ENCODE measurements around the gene HACL1.
"Not testable (repeated sequence)": the region's sequence is repeated elsewhere in the genome, so short reads cannot be mapped to it uniquely, and the experiment has no call there.

Gene HACL1

DNA sequence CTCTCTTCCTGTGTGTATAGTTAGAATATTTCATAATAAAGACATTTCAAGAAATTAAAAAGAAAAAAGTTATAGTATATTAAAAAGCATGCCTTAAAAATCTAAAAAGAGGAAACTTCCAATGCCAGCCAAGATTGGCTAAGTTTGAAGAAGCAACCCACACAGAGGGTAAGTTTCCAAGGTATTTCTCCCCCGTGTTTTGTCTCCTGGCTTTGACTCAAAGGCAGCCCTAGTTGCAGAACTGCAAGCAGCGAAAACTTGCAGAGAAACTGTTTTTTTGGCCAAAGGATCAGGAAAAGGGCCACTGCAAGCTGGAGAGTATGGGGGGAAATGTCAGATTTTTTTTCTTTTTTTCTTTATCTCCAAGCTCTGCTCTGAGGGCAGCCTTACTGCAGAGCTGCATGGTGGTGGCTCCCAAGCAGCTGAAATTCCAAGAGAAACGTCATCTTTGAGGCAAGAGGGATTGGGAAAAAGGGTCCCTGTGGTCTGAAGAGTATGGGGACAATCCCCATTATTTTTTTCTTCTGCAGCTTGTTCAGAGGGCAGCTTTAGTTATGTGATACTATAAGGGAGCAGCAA is 23.0 kb downstream of the HACL1 start:
- DNase-seq = no peak

DNA sequence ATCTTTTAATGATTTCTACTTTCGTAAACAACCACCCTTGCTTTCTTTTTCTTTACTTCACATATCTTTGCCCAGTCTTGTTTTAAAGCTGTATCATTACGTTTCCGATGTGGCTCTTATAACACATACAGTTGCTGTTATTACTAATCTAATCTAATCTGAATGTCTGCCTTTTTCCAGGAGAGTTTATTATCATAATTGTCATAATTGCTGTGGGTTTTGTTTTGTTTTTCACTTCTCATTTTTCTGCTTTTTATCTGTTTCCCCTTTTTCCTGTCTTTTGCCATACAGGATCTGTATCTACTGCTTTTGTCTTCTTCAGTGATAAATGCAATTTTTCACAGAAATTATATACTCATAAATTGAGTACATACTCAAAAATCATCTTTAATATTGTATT is 24.9 kb downstream of the HACL1 start:
- DNase-seq = no peak

DNA sequence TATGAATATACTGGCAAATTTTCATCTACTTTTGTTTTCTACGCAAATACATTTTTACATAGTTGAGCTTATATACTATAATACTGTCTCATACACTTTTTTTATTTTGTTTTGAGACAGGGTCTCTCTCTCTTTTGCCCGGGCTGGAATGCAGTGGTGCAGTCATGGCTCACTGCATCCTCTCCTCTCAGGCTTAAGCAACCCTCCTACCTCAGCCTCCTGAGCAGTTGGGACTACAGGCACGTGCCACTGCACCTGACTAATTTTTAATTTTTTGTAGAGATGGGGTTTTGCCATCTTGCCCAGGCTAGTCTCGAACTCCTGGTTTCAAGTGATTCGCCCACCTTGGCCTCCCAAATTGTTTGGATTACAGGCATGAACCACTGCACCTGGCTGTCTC is 25.9 kb downstream of the HACL1 start:
- no peak for DNase-seq

DNA sequence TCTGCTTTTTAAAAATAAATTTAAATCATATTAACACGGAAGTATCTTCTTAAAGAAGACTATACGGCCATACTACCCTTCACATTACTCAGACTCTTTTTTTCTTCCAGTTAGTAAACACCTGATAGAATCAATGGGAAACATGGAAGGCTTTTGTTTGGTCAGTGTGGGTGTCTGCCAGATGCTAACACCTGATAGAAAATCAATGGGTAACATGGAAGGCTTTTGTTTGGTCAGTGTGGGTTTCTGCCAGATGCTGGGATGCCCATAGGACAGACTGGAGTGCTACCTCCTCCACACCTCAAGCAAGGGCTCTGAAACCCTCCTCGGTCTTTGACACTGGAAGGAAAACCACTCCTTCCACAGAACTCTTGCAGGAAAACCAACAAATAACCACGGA is 29.2 kb downstream of the HACL1 start:
- DNase-seq = no peak

DNA sequence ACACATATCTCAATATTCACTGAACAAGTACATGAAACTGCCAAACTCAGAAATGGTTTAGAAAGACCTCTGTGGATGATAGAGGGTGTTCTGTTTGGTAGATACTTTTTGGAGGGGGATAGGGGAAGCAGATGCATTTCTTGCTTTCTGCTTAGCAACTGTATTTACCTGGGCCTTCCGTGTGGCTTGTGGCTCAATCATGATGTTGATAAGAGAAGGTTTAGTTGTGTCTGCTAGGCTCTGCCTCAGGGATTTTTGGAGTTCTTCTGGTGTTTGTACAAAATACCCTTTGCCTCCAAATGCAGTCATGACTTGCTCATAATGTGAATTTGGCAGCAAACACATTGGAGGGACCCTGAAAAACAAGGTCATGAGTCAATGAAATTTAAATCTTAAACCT is 38.2 kb downstream of the HACL1 start:
- no peak for DNase-seq

DNA sequence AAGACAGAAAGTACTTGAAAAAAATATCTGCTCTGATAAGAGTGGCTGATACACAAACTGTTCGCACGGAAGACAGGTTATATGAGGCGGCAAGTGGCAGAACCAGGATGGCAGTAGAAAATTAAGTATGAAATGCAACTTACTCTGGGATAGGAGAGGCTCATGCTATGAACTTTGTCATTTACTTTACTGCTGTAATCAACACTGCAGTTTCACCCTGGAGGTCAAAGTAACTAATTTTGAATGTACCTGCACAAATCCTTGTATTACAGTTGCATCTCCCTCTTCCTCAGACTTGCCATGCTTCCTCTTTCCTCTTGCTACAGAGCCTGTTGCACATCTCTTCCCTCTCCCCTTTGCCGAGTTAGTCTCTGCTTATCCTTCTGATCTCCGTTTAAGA is 38.8 kb downstream of the HACL1 start:
- no peak for DNase-seq

DNA sequence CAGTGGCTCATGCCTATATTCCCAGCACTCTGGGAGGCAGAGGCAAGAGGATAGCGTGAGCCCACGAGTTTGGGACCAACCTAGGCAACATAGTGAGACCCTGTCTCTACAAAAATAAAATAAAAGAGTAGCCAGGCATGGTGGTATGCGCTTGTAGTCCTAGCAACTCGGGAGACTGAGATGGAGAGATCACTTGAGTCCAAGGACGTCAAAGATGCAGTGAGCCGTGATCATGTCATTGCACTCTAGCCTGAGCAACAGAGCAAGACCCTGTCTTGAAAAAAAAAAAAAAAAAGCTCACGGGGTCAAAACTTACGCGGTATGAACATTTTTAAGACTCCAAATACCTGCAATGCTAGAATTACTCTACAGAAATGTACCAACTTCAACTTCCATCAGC is 42.8 kb downstream of the HACL1 start:
- no peak for DNase-seq

DNA sequence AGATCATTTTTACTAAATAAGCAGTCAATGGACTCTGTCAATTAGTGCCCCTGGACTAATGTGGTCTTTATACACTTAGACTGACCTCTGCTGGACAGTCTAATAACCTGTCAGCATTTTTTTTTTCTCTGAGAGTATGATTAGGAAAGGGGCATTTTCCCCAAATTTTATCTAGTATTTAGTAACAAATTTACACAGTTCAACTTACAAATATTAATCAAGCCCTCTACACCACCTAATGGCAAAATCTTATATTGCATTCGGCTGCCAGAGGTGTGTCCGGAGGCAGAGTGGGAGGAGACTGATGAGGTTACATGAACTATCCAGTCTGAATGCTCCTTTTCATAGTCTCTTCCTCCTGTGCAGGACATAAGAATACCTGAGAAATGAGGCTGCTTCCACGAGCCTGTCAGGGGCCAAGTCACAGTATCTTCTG is 43.8 kb downstream of the HACL1 start:
- peak; percentile 39 for DNase-seq

DNA sequence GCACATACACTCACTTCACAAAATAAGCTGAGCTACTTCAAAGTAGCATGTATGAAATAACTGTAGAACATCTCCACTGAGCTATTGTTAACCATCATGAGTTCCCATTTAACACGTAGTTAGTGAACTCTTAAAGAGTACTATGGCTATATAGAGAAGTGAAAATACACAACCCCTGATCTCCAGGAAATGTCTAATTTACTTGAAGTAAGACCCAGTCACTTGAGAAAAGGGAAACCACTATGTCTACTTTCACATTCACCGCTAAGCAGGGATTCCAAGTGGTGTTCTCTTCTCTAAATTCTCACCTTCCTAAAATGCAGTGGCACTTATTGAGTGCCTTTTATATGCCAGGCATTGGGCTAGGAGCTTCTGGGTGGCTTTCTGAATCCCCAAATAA is 44.9 kb downstream of the HACL1 start:
- DNase-seq = no peak

DNA sequence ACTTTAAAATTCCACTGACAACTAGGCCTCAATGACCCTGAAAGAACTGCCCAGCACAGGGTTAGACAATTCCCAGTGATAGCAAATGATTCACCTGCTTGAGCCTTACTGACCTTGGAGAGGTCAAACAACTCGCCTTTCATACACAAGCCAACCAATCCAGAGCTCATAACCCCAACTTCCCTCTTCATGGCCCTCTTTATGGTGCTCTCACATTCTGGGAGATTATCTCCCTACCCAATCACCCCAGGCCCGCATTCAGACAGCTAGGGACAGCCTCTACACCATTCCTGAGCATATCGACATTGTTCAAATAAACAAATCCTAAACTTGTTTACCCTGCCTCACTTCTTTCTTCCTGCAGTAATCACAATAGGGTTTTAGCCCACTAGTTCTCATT is 47.6 kb downstream of the HACL1 start:
- DNase-seq = no peak

DNA sequence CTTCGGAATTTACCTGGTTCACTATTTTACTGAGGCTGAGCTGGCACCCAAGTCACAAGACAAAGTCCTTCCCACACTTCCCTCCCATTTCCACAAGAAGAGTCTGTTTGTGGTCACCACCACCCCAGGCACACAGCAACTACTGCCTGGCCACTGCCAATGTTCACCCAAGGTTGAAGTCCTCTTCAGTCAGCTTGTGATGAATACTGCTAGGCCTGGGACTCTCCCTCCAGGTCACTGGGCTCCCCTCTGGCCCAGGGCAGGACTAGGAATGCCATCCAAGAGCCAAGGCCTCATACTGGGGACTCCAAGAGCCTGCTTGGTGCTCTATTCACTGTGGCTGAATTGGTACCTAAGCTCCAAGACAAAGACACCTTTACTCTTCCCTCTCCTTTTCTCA is 49.5 kb downstream of the HACL1 start:
- DNase-seq = no peak

DNA sequence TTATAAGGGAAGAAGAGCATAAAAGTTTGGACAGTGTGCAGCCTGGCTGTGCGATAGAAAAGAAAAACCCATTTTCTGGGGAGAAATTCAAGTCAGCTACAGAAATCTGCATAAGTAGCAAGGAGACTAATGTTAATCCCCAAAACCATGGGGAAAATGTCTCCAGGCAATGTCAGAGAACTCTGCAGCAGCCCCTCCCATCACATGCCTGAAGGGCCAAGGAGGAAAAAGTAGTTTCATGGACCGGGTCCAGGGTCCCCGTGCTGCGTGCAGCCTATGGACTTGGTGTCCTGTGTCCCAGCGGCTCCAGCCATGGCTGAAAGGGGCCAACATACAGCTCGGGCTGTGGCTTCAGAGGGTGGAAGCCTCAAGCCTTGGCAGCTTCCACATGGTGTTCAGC is 51.5 kb downstream of the HACL1 start:
- DNase-seq = no peak

DNA sequence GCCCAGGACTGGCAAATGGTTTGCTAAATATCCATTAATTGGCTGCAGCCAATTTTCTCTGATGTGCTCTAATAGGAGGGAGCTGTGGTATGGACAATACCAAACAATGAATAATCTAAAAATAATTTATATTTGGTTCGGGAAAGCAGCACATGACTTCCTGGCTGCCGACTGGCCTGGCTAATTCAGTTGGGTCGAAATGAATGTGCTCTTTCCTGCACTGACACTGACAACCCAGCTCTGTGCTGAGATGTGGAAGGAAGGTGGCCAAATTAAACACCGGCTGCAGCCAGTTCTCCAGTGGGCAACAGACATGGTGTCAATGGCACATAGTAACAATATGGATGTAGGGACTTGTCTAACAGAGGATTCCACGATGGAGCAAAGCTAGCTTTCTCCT is 58.8 kb downstream of the HACL1 start:
- no peak for DNase-seq

DNA sequence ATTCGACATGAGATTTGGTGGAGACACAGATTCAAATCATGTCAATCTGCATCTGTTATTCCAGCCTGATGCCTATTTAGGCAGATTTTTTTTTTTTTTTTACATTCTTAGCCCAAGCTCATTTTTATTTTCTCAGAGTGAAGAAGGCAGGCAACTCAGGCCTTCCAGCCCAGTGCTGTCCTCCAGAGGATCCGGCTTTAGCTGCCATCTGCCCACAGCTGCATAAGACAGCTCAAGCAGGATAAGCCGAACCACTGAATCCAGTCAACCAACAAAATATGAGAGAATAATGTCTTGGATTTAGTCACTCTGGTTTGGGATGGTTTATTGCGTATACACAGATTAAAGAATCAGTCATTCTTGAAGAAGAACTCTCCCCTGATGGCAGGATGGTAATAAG is 60.0 kb downstream of the HACL1 start:
- no peak for DNase-seq

DNA sequence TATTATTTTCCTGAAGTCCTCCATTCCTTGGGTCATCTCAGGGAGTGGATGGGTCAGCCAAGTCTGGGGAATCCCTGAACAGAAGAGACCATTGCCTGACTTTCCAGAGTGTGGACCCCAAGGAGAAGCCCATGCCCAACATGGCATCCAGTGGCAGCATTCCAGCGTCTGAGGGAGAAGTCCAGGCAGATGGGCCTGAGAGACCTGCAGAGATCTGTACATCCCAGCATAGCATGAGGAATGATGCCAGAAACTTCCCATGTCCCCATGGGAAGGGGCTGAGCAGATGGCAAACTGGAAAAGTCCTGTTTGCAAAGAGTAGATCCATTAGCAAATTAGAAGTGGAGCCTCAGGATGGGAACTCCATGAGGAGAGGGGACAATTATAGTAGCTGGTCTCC is 62.3 kb downstream of the HACL1 start:
- DNase-seq = no peak

DNA sequence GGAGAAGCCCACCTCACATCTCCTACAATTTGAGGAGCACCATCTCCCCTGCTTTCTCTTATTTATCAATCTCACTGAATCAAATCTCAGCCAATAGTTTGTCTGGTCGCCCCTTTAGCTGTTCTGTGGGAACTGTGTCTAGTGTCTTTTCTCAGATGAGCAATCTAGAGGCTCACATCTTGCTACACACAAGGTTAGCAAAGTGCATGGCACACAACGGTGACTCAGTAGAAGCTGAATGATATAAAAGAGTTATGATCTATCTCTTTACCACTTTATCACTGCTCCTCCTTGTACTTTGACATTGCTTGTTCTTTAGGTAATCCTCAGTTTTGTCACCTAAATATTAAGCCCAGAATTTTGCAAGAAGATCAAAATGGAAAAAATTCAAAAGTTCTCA is 63.0 kb downstream of the HACL1 start:
- no peak for DNase-seq

DNA sequence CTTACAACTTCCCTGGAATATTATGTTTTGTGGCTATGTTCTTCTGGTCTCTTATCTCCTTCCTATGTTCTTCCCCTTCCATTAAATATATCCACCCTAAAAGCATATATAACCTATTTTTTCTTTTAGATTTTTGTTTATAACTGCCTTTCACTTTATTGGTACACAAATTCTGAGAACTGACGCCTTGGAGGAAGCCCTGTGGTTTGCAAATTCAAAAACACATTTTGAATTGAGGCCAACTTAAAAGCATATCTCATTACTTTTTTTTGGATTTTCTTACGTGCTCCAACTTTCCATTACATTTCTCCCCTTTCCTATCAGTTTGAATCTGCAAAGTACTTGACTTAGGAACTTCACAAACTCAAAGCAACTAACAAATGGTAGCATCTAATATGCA is 64.5 kb downstream of the HACL1 start:
- no peak for DNase-seq

DNA sequence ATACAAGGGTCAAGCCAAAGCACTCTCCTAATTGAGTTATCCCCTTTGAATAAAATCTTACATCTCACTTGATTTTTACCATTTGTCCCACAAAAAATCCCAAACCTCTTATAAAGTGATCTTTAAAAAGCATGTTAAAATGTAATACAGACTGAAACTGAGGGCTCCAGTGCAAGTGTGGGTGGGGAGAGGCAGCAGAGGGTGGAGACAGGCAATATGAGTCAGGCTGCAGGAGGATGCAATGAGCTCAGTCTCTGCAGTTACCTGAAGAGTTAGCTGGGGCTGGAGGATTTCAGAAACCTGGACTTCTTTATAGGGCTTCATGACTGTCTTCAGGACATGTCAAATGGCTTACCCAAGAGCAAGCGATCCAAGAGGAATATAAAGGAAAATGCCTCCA is 65.6 kb downstream of the HACL1 start:
- DNase-seq = no peak

DNA sequence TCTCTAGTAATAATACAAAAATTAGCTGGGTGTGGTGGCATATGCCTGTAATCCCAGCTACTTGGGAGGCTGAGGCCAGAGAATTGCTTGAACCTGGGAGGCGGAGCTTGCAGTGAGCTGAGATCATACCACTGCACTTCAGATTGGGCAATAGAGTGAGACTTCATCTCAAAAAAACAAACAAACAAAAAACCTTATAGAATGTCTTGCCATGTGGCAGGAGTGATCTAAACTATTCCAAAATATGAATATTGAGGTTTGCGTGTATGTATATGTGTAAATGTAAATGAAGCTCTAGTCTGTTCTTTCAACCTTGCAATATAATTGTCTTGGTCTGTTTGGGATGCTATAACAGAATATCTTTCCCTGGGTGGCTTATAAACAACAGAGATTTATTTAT is 68.8 kb downstream of the HACL1 start:
- not testable (repeated sequence) for DNase-seq

DNA sequence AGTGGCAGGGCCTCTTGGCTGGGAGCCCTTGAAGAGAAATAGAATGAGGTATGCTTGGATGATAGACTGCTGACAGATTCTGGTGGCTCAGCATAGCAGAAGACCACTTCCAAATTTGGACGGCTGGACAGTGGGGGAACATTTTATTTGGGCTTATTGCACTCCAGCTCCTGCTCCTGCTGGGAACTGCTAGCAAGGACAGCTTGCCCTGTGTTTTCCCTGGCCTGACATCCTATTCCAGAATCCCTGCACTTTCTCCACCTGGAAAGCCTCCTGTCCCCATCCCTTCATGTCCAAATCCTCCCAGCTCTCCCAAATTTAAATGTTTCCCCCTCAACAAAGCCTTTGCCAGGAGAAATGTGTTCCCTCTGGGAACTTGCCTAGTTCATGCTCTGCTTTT is 70.0 kb downstream of the HACL1 start:
- DNase-seq = no peak

DNA sequence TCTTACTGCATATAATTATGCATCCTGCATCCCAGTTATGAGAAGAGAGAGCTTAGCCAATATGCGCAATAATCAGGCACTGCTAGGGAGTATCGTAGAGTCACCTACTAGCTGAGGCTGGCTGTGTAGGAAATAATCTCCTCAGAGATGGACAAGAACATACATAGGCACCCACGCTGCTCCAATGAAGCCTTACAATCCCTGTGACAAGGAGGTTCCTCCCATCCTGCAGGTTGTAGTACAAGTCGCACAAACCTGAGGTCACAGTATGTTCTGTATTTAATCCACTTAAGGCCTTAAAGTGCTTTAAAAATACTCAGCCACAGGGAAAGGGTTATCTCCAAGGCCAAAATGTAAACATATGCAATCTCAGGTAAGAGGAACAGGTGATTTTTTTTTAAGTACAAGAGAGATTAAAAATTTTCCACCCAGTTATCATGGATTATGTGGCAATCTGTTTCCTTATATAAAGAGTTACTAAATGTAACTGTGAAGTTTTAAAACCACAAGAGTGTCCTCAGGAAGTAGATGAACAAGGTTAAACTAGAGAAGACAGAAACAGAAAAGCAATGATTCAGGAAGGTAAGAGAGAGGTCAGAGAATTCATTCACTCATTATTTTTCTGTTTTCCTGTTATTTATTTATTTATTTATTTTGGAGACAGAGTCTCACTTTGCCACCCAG is 72.4 kb downstream of the HACL1 start:
- DNase-seq = no peak

DNA sequence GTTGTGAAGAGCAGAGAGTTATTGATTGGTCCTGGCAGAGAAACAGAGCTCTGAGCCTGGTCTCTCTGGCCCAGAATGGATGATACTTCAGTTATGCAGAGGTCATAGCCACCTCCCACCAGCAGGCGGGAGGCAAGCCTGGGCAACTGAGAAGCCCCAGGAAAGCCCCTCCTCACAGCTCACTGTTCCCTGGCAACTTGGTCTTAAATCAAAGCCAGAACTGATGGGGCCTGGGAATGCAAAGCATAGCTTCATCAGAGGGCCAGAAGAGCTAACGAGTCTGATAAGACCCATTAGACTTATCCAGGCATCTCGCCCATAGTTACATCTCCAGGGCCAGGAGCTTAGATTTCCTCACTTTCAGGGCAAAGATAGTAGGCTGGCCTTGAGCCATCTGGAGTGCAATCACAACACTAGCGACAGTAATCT is 74.3 kb downstream of the HACL1 start:
- peak; percentile 35 for DNase-seq

DNA sequence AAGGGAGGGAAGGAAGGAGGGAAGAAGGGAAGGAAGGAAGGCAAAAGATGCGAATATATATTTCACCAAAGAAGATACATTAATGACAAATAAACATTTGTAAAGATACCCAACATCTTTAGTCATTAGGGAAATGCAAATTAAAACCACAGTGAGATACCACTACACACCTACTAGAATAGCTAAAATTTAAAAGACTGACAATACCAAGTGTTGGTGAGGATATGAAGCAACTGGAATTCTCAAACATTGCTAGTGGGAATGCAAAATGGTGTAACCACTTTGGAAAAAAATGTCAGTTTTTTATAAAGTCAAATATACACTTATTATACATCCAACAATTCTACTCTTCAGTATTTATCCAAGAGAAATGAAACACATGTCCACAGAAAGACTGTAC is 75.6 kb downstream of the HACL1 start:
- no peak for DNase-seq

DNA sequence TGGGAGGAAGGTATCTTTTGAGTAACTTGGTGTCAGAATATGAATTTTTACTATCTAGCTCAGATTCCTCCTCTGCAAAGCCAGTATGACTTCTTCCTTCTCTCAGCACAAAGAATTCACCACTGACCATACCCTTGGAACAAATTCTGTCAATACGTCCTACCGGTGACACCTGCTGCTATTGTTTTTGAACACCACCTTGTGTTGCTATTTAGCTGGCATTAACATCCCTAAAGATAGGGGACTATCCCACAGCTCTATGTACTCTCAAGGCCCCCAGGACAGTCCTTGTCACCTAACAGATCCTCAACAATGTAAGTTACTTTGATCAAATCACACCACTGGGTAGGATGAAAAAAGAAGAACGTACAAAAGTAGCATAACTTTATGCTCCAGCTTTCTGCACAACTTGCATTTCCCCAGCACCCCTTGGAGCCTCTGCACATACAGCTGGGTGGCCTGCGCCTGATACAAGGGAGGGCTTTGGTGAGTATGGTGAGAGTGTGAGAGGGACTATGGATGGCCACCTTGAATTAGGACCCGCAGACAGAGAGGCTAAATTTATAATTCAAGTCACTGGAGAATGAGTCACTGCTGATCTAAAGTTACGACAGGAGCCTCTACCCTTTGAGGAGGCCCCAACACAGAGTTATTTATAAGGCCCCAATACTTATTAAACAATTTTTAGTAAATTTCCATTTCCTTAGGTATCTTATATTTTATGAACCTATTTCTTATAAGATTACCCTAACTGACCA is 77.5 kb downstream of the HACL1 start:
- DNase-seq = no peak

DNA sequence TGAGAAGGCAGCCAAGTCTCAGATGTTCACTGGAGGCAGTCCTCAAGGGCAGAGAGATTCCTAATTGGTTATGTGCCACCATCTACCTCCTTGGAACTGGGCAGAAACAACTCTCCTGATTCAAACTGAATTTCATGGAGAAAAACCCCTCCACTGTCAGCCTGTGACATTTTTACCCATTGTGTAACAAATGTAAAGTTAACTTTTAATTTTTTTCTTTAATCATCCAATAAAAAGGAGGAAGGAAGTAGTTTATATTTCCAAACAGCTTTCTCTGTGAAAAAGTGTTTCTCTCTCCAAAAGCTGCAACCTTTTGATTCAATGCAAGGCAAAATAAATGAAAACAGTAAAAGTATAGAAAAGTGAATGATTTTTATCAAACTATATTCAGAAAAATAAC is 79.4 kb downstream of the HACL1 start:
- no peak for DNase-seq
